GM12878 (cell line): ENCODE measurements around the gene SLC6A12. TPM values are rescaled to one million over a fixed set of nuclear protein-coding genes. Genes with fewer than 3 reads are reported as not detected.

Experiments used
- ATAC-seq: fragments of 200-7000 bp; cut with Tn5 transposase; 3 replicates; pipeline ENCODE4 v1.9.1; 2020; ENCODE audit warnings: mild to moderate bottlenecking, moderate library complexity
- BruUV-seq: library from RNA; stranded (reverse); fragments of 400-500 nt; replicated peaks from 2 replicates; lab custom pipeline; 2021; lab: Mats Ljungman, UMichigan
- CTCF ChIA-PET: fragments of 300-600 bp; sonication (Branson Sonifier 250); formaldehyde crosslinking; extraction: SDS; loops from one replicate; lab custom pipeline; 2021; ENCODE audit warnings: inconsistent platforms; lab: Yijun Ruan, JAX
- POLR2A ChIA-PET: fragments of 350-600 bp; formaldehyde crosslinking; extraction: SDS; loops from one replicate; lab custom pipeline; 2021; ENCODE audit warnings: inconsistent platforms; lab: Charles Lee
- RAD21 ChIA-PET: fragments of 300-600 bp; sonication (Branson Sonifier 250); formaldehyde crosslinking; loops from one replicate; lab custom pipeline; 2023; ENCODE audit warnings: antibody characterized with exemption; ENCODE audit not compliant: unreplicated experiment; lab: Charles Lee
- SMC1A ChIA-PET: fragments of 300-600 bp; sonication (Branson Sonifier 250); formaldehyde crosslinking; loops from one replicate; lab custom pipeline; 2023; ENCODE audit not compliant: unreplicated experiment, uncharacterized antibody; lab: Charles Lee
- DNase-seq: peaks from one replicate; pipeline ENCODE4 v3.0.0-alpha.2; 2011; ENCODE audit warnings: low read depth, low spot score
- FAIRE-seq: peaks from 3 replicates; lab custom pipeline; 2011; peaks lifted over from hg19 to GRCh38; lab: Jason Lieb, UNC
- H2AFZ ChIP-seq: 2 replicates; pipeline ENCODE4 v1.6.0; 2011; ENCODE audit warnings: low read depth, low read length, control low read depth; ENCODE audit not compliant: control insufficient read depth
- H3K27ac ChIP-seq: 2 replicates; pipeline ENCODE4 v1.5.1; 2011; ENCODE audit warnings: control low read depth; ENCODE audit not compliant: control insufficient read depth, insufficient read depth
- H3K27me3 ChIP-seq, 2 experiments: replicated peaks in 1 of 2; 2 replicates each; pipeline versions ENCODE4 v1.6.0 to v1.6.1; 2011; ENCODE audit warnings: low read length in 1 of 2; ENCODE audit not compliant: control insufficient read depth in 2 of 2, insufficient read depth in 2 of 2
- H3K36me3 ChIP-seq, 2 experiments: 2 replicates each; pipeline ENCODE4 v1.5.1; 2011; ENCODE audit warnings: low read length in 1 of 2; ENCODE audit not compliant: control insufficient read depth in 2 of 2, insufficient read depth in 2 of 2
- H3K4me1 ChIP-seq: 2 replicates; pipeline ENCODE4 v1.6.1; 2011; ENCODE audit warnings: mild to moderate bottlenecking, low read length, moderate library complexity, mixed read lengths; ENCODE audit not compliant: control insufficient read depth, insufficient read depth
- H3K4me2 ChIP-seq: 2 replicates; pipeline ENCODE4 v1.6.0; 2011; ENCODE audit warnings: control low read depth; ENCODE audit not compliant: control insufficient read depth, insufficient read depth
- H3K4me3 ChIP-seq: fragments of 200-600 bp; sonication (generic); 2 replicates; pipeline ENCODE4 v1.5.1; 2016
- H3K79me2 ChIP-seq: 2 replicates; pipeline ENCODE4 v1.6.0; 2011; ENCODE audit warnings: low read length; ENCODE audit not compliant: control insufficient read depth, insufficient read depth
- H3K9ac ChIP-seq: 2 replicates; pipeline ENCODE4 v1.8.0; 2011; ENCODE audit warnings: low read length, control low read depth, mixed read lengths; ENCODE audit not compliant: control insufficient read depth, insufficient read depth
- H3K9me3 ChIP-seq: replicated peaks from 3 replicates; pipeline ENCODE4 v1.5.1; 2011; ENCODE audit warnings: mild to moderate bottlenecking, low read length; ENCODE audit not compliant: control insufficient read depth, insufficient read depth
- H4K20me1 ChIP-seq: 2 replicates; pipeline ENCODE4 v1.6.0; 2011; ENCODE audit not compliant: control insufficient read depth, insufficient read depth
- CBX5 ChIP-seq: sonication (generic); IDR thresholded peaks from 2 replicates; pipeline ENCODE4 v1.6.1; 2016; ENCODE audit warnings: low read depth, moderate library complexity, mild to moderate bottlenecking, inconsistent platforms
- RAD21 ChIP-seq: IDR thresholded peaks from 2 replicates; pipeline ENCODE4 v1.6.1; 2011; ENCODE audit warnings: mild to moderate bottlenecking, low read depth, low read length, moderate library complexity; ENCODE audit not compliant: insufficient read depth
- RB1 ChIP-seq: fragments of 450-650 bp; formaldehyde crosslinking; IDR thresholded peaks from 2 replicates; pipeline ENCODE4 v1.6.1; 2017; ENCODE audit warnings: mild to moderate bottlenecking, borderline replicate concordance
- TARDBP ChIP-seq: IDR thresholded peaks from 2 replicates; pipeline ENCODE4 v1.6.1; 2016; ENCODE audit warnings: borderline replicate concordance
- ZNF207 ChIP-seq: fragments of 450-650 bp; IDR thresholded peaks from 2 replicates; pipeline ENCODE4 v1.6.1; 2014; ENCODE audit warnings: antibody characterized with exemption, mild to moderate bottlenecking, borderline replicate concordance
- WGBS: methylation state at CpG from one replicate; pipeline ENCODE4 v1.1.6; 2016; ENCODE audit warnings: low lambda C conversion rate; ENCODE audit not compliant: insufficient replicate concordance, insufficient coverage; ENCODE audit errors: missing lambda C conversion rate; 5-methylcytosine and 5-hydroxymethylcytosine counted together
- in situ Hi-C: fragments of 300-500 bp; cut with MboI; formaldehyde crosslinking; loops from 9 replicates; pipeline ENCODE4 v1.14.3; 2018; ENCODE audit warnings: mixed read lengths
- intact Hi-C: fragments of 100-400 bp; cut with micrococcal nuclease; formaldehyde crosslinking; loops from one replicate; pipeline ENCODE4 v1.14.2; 2022; ENCODE audit not compliant: unreplicated experiment
- polyA plus RNA-seq, 11 experiments: library from polyadenylated mRNA; depleted of rRNA in 4 of 11; unstranded in 6 of 11; stranded (reverse) in 5 of 11; fragments of >200 nt; fragmentation: Nextera tagmentation in 4 of 11; fragmentation: Illumina TruSeq in 1 of 11; extraction: Ambion mirVana in 4 of 11; extraction: Trizol in 1 of 11; gene quantifications; 1 replicate in 1 of 11; 2 replicates in 10 of 11; pipeline versions ENCODE4 v1.2.1 to v1.2.3, GENCODE V29; 2011 to 2016; ENCODE audit warnings: inconsistent platforms in 2 of 11, missing spikeins in 2 of 11, low read depth in 1 of 11
- total RNA-seq, 4 experiments: library from RNA; depleted of rRNA in 3 of 4; stranded (reverse); fragments of >200 nt in 3 of 4; fragmentation: Illumina TruSeq in 1 of 4; extraction: Trizol in 1 of 4; gene quantifications; 2 replicates each; pipeline versions ENCODE4 v1.2.1 to v1.2.3, GENCODE V29; 2013 to 2021
- TF ChIP-seq, protein P1 (sequence below): fragments of 450-650 bp; IDR thresholded peaks from 2 replicates; pipeline ENCODE4 v1.6.1; 2017; ENCODE audit warnings: mild to moderate bottlenecking, low read depth, inconsistent platforms; ENCODE audit not compliant: poor library complexity, severe bottlenecking
- TF ChIP-seq, protein P2 (sequence below): fragments of 450-650 bp; IDR thresholded peaks from 2 replicates; pipeline ENCODE4 v1.6.1; 2016; ENCODE audit warnings: mild to moderate bottlenecking

SLC6A12 gene
- total and polyA plus RNA-seq, 10 of the 15 experiments (the other 5 are each of a cell fraction or from before 2014, with no cell fraction given): 0.06 to 0.11 (median 0.07) TPM; not detected in 7

DNA sequence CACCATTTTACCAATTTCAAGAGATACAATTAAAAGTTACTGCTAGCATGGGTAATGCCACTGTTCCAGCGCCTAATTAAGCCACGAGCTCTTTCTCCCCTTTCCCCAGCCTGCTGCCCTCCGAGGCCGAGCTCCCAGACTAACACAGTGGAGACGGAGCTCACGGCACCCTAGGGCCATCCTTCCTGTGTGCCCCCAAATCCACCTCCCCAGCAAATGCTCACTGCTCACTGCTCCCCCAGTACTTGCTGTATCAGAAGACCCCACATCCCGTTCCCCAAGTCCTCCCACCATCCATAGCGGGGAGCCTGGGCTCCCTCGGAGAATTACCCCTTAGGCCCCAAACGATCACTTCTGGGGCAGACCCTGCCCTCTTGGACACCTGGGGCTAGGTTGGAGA is 42.7 kb downstream of the SLC6A12 start:
- CTCF ChIA-PET: no interaction called here
- no peak for FAIRE-seq
- WGBS: 40% methylated on average over 10 of the region's 10 CpGs

More for the DNA sequence above, 42.7 kb downstream of the SLC6A12 start:
- RAD21 ChIA-PET: no interaction called here
- no peaks in the 10 kb centered on the region for H4K20me1 ChIP-seq
- in situ Hi-C loops (no loop called here), intact Hi-C loops (no loop called here)
- DNase-seq (no peak), ATAC-seq (no peak)
- SMC1A ChIA-PET: no interaction called here
- no peak for TF ChIP-seq ZNF207
- no peak for TF ChIP-seq RB1
- no peak for TF ChIP-seq RAD21
- TF ChIP-seq, protein P1, sequence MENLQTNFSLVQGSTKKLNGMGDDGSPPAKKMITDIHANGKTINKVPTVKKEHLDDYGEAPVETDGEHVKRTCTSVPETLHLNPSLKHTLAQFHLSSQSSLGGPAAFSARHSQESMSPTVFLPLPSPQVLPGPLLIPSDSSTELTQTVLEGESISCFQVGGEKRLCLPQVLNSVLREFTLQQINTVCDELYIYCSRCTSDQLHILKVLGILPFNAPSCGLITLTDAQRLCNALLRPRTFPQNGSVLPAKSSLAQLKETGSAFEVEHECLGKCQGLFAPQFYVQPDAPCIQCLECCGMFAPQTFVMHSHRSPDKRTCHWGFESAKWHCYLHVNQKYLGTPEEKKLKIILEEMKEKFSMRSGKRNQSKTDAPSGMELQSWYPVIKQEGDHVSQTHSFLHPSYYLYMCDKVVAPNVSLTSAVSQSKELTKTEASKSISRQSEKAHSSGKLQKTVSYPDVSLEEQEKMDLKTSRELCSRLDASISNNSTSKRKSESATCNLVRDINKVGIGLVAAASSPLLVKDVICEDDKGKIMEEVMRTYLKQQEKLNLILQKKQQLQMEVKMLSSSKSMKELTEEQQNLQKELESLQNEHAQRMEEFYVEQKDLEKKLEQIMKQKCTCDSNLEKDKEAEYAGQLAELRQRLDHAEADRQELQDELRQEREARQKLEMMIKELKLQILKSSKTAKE: no peak
- no peak for TF ChIP-seq TARDBP
- TF ChIP-seq CBX5: no peak
- TF ChIP-seq, protein P2, sequence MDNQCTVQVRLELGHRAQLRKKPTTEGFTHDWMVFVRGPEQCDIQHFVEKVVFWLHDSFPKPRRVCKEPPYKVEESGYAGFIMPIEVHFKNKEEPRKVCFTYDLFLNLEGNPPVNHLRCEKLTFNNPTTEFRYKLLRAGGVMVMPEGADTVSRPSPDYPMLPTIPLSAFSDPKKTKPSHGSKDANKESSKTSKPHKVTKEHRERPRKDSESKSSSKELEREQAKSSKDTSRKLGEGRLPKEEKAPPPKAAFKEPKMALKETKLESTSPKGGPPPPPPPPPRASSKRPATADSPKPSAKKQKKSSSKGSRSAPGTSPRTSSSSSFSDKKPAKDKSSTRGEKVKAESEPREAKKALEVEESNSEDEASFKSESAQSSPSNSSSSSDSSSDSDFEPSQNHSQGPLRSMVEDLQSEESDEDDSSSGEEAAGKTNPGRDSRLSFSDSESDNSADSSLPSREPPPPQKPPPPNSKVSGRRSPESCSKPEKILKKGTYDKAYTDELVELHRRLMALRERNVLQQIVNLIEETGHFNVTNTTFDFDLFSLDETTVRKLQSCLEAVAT: no peak
- no peak overlapping the region for H3K9ac ChIP-seq
- no peaks in the 10 kb centered on the region for H3K36me3 ChIP-seq
- H3K27ac ChIP-seq: no peak overlapping the region
- H2AFZ ChIP-seq: no peak overlapping the region
- H3K9me3 ChIP-seq: no peaks in the 10 kb centered on the region
- H3K27me3 ChIP-seq: no peaks in the 10 kb centered on the region; a peak in 3 of 4 replicates
- no peak overlapping the region for H3K4me2 ChIP-seq
- peaks cover 8% of the 10 kb centered on the region for H3K4me1 ChIP-seq
- POLR2A ChIA-PET: interaction anchor here (0.5 kb wide), 1 partner anchor 147 kb away, joined by 3 read pairs; no protein-coding TSS in a partner anchor
- no peaks in the 10 kb centered on the region for H3K79me2 ChIP-seq
- H3K4me3 ChIP-seq: no peak overlapping the region
- no TSS peak for BruUV-seq
